ENCODE results near the gene RD3L. TPM values are rescaled to one million over a fixed set of nuclear protein-coding genes. Genes with fewer than 3 reads are reported as not detected.

Gene RD3L
- total and polyA plus RNA-seq, 9 of the 15 experiments (the other 6 are each of a cell fraction or from before 2014, with no cell fraction given) = 0.14 TPM; not detected in 8

GRCh38 chr14:103943673-103944072, 1.3 kb upstream of the RD3L start (continued):
- TF ChIP-seq TCF3 (CRISPR knock-in tag; IDR thresholded peaks at IDR 0.05) = peak; percentile 36; the same call in 1 of the 2 replicates
- TF ChIP-seq ZNF780A (CRISPR knock-in tag; IDR thresholded peaks at IDR 0.05) = no peak
- no peak for TF ChIP-seq USF1 (CRISPR knock-in tag; IDR thresholded peaks at IDR 0.05)
- TF ChIP-seq MYC (IDR thresholded peaks at IDR 0.05; ENCODE audit: low read depth, low read length) = no peak
- no peak for TF ChIP-seq MYC (CRISPR knock-in tag; IDR thresholded peaks at IDR 0.05; ENCODE audit: borderline replicate concordance, low read depth)

GRCh38 chr14:103941462-103941861, 867 bp downstream of the RD3L start:
- Histone ChIP-seq H3K27me3 (ENCODE audit: control insufficient read depth in 2 of 2, insufficient read depth in 2 of 2, low read length in 2 of 2) (no peaks in the 10 kb centered on the region), H3K4me3 (no peak overlapping the region), H3K9me3 (replicated peaks; ENCODE audit: control insufficient read depth, insufficient read depth, low read depth, low read length) (no peaks in the 10 kb centered on the region), H3K4me2 (ENCODE audit: insufficient read depth, low read length) (no peak overlapping the region), H3K9me1 (ENCODE audit: control insufficient read depth, insufficient read depth, low read length) (no peaks in the 10 kb centered on the region), H3K79me2 (ENCODE audit: control insufficient read depth, insufficient read depth, low read length) (no peaks in the 10 kb centered on the region), H3K9ac (ENCODE audit: insufficient read depth in 1 of 2, low read depth in 2 of 2, low read length in 2 of 2) (no peak overlapping the region), H4K20me1 (replicated peaks; ENCODE audit: control insufficient read depth, insufficient read depth, low read length) (no peaks in the 10 kb centered on the region), H3K4me1 (replicated peaks in 1 of 2; ENCODE audit: control insufficient read depth in 2 of 2, insufficient read depth in 2 of 2, low read length in 2 of 2) (peaks cover 0 to 13% of the 10 kb centered on the region in 2 experiments; a peak in 4 of 5 replicates), H2AFZ (ENCODE audit: low read depth, low read length) (peak overlapping the region; percentile 48), H3K27ac (ENCODE audit: extremely low read depth, low read depth, low read length) (no peak overlapping the region), H3K36me3 (ENCODE audit: control insufficient read depth, insufficient read depth, low read length) (no peaks in the 10 kb centered on the region)
- ChIA-PET POLR2A (interaction anchor here (0.6 to 1.4 kb wide), 5 partner anchors 8 to 33 kb away, joined by 3 read pairs; no protein-coding TSS in a partner anchor), CTCF (ENCODE audit: low intra/inter-chr PET ratio) (no interaction called here)
- no TSS peak for BruUV-seq (replicated peaks)
- intact Hi-C loops (cut with micrococcal nuclease) (no loop called here), in situ Hi-C loops (cut with MboI) (no loop called here)
- TF ChIP-seq PRMT5 (CRISPR knock-in tag; IDR thresholded peaks at IDR 0.05) (no peak), ZNF3 (CRISPR knock-in tag; IDR thresholded peaks at IDR 0.05) (no peak), ZNF408 (CRISPR knock-in tag; IDR thresholded peaks at IDR 0.05; ENCODE audit: low read depth) (no peak), ZNF444 (CRISPR knock-in tag; IDR thresholded peaks at IDR 0.05) (no peak), COPS2 (conservative IDR thresholded peaks at IDR 0.05) (no peak), FIP1L1 (IDR thresholded peaks at IDR 0.05; ENCODE audit: low read depth, low read length, poor library complexity, severe bottlenecking) (no peak), CBX3 (IDR thresholded peaks at IDR 0.05; ENCODE audit: borderline replicate concordance in 1 of 2, low read length in 2 of 2) (no peak)
- ATAC-seq (no peak), FAIRE-seq (no peak), DNase-seq (ENCODE audit: extremely low read depth in 1 of 4, low spot score in 3 of 4) (no peak)
- WGBS (ENCODE audit: insufficient coverage, low coverage, missing lambda C conversion rate) = 32% methylated on average over 7 of the region's 7 CpGs
